OCI-LY1 (cell line): ENCODE measurements around the gene SOBP.

Source experiments
- EZH2 ChIP-seq: fragments of 200-600 bp; sonication (generic), shearing (Covaris generic); IDR thresholded peaks from 2 replicates; pipeline ENCODE4 v1.8.0; 2017; ENCODE audit warnings: borderline replicate concordance, mixed run types, mild to moderate bottlenecking, antibody characterized with exemption, low read length, moderate library complexity, mixed read lengths
- TF ChIP-seq, protein P1 (sequence below): fragments of 200-600 bp; sonication (generic), shearing (Covaris generic); IDR thresholded peaks from 2 replicates; pipeline ENCODE4 v1.5.1; 2017; ENCODE audit warnings: mild to moderate bottlenecking, antibody characterized with exemption, low read length, moderate library complexity, mixed read lengths

GRCh38 chr6:107654764-107655163 lies 164.8 kb downstream of the SOBP start:
- TF ChIP-seq EZH2: no peak
- TF ChIP-seq, protein P1, sequence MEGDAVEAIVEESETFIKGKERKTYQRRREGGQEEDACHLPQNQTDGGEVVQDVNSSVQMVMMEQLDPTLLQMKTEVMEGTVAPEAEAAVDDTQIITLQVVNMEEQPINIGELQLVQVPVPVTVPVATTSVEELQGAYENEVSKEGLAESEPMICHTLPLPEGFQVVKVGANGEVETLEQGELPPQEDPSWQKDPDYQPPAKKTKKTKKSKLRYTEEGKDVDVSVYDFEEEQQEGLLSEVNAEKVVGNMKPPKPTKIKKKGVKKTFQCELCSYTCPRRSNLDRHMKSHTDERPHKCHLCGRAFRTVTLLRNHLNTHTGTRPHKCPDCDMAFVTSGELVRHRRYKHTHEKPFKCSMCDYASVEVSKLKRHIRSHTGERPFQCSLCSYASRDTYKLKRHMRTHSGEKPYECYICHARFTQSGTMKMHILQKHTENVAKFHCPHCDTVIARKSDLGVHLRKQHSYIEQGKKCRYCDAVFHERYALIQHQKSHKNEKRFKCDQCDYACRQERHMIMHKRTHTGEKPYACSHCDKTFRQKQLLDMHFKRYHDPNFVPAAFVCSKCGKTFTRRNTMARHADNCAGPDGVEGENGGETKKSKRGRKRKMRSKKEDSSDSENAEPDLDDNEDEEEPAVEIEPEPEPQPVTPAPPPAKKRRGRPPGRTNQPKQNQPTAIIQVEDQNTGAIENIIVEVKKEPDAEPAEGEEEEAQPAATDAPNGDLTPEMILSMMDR: no peak
